Esophagus (tissue), 2 donors: ENCODE measurements around the gene MEAK7. TPM values are rescaled to one million over a fixed set of nuclear protein-coding genes. Genes with fewer than 3 reads are reported as not detected.

ENCODE experiments used
- H3K27ac ChIP-seq, 2 donors: one replicate each; pipeline ENCODE4 v1.5.1; 2013; ENCODE audit warnings: low read depth in 2 of 2, mild to moderate bottlenecking in 2 of 2, inconsistent platforms in 1 of 2, low read length in 1 of 2, moderate library complexity in 1 of 2
- H3K27me3 ChIP-seq, 2 donors: one replicate each; pipeline ENCODE4 v1.6.1; 2013; ENCODE audit warnings: low read length in 2 of 2, control low read depth in 1 of 2, mild to moderate bottlenecking in 1 of 2; ENCODE audit not compliant: insufficient read depth in 2 of 2, control insufficient read depth in 1 of 2
- H3K36me3 ChIP-seq, 2 donors: one replicate each; pipeline ENCODE4 v1.6.1; 2013; ENCODE audit warnings: low read length in 1 of 2; ENCODE audit not compliant: control insufficient read depth in 2 of 2, insufficient read depth in 2 of 2
- H3K4me1 ChIP-seq, 2 donors: one replicate each; pipeline ENCODE4 v1.6.1; 2013; ENCODE audit warnings: low read length in 1 of 2; ENCODE audit not compliant: control insufficient read depth in 2 of 2, insufficient read depth in 2 of 2
- H3K4me3 ChIP-seq, 2 donors: one replicate each; pipeline ENCODE4 v1.5.1; 2013; ENCODE audit warnings: low read length in 2 of 2, mild to moderate bottlenecking in 2 of 2, low read depth in 1 of 2, moderate library complexity in 1 of 2
- H3K9me3 ChIP-seq, 2 donors: one replicate each; pipeline ENCODE4 v1.6.1; 2013; ENCODE audit warnings: mild to moderate bottlenecking in 2 of 2, low read depth in 1 of 2, low read length in 1 of 2, moderate library complexity in 1 of 2; ENCODE audit not compliant: control insufficient read depth in 2 of 2, insufficient read depth in 1 of 2
- WGBS, 2 donors: extraction: QIAGEN DNeasy Blood & Tissue Kit; methylation state at CpG; one replicate each; pipeline ENCODE4 v1.1.7; 2013; 5-methylcytosine and 5-hydroxymethylcytosine counted together
- polyA plus RNA-seq, 2 donors: library from polyadenylated mRNA; stranded (reverse); fragments of 200-250 nt; gene quantifications; one replicate each; pipeline ENCODE4 v1.2.3, GENCODE V29; 2013
- donor health status: healthy with polysubstance abuse.
- donor health status: Bipolar disorder and iron deficiency.

The MEAK7 gene
- polyA plus RNA-seq, 2 donors = 9.5 to 13.8 TPM

- Histone ChIP-seq H3K9me3 (no peaks in the 10 kb centered on the region), H3K27me3 (no peaks in the 10 kb centered on the region), H3K4me3 (no peak overlapping the region), H3K36me3 (no peaks in the 10 kb centered on the region), H3K4me1 (peaks cover 0 to 2% of the 10 kb centered on the region in 2 donors), H3K27ac (peak overlapping the region; percentile 4 to 17)
- 68% methylated on average over 14 of the region's 14 CpGs for WGBS, 2 donors
These were observed 9.9 kb upstream of the MEAK7 start for GRCh38 chr16:84514295-84514873.

GRCh38 chr16:84513666-84514065 is 9.2 kb upstream of the MEAK7 start:
- H3K9me3 ChIP-seq = no peaks in the 10 kb centered on the region
- no peaks in the 10 kb centered on the region for H3K27me3 ChIP-seq
- H3K36me3 ChIP-seq = no peaks in the 10 kb centered on the region
- H3K4me3 ChIP-seq = no peak overlapping the region
- 76 to 80% methylated on average over 11 of the region's 11 CpGs for WGBS, 2 donors
- H3K27ac ChIP-seq = no peak overlapping the region
- peaks cover 0 to 2% of the 10 kb centered on the region in 2 donors for H3K4me1 ChIP-seq

- WGBS, 2 donors = 85 to 87% methylated on average over 10 of the region's 10 CpGs
- H3K27ac ChIP-seq = no peak overlapping the region
- peaks cover 0 to 2% of the 10 kb centered on the region in 2 donors for H3K4me1 ChIP-seq
- H3K27me3 ChIP-seq = no peaks in the 10 kb centered on the region
- no peaks in the 10 kb centered on the region for H3K9me3 ChIP-seq
- no peak overlapping the region for H3K4me3 ChIP-seq
- H3K36me3 ChIP-seq = no peaks in the 10 kb centered on the region
These were observed 8.7 kb upstream of the MEAK7 start for GRCh38 chr16:84513123-84513522.

GRCh38 chr16:84511831-84512230 is 7.4 kb upstream of the MEAK7 start:
- H3K9me3 ChIP-seq = no peaks in the 10 kb centered on the region
- no peak overlapping the region for H3K4me3 ChIP-seq
- no peaks in the 10 kb centered on the region for H3K36me3 ChIP-seq
- WGBS, 2 donors = 65 to 73% methylated on average over 13 of the region's 13 CpGs
- peaks cover 0 to 2% of the 10 kb centered on the region in 2 donors for H3K4me1 ChIP-seq
- H3K27ac ChIP-seq = no peak overlapping the region
- H3K27me3 ChIP-seq = no peaks in the 10 kb centered on the region

- H3K36me3 ChIP-seq = no peaks in the 10 kb centered on the region
- H3K9me3 ChIP-seq = no peaks in the 10 kb centered on the region
- WGBS, 2 donors = 8 to 10% methylated on average over 21 of the region's 21 CpGs
- peaks cover 0 to 2% of the 10 kb centered on the region in 2 donors for H3K4me1 ChIP-seq
- H3K27ac ChIP-seq = no peak overlapping the region
- no peak overlapping the region for H3K4me3 ChIP-seq
- H3K27me3 ChIP-seq = no peaks in the 10 kb centered on the region
These were observed 6.8 kb upstream of the MEAK7 start for GRCh38 chr16:84511180-84511800.

GRCh38 chr16:84509032-84509950 is 4.8 kb upstream of the MEAK7 start:
- Histone ChIP-seq H3K4me1 (peaks cover 0 to 13% of the 10 kb centered on the region in 2 donors), H3K27me3 (no peaks in the 10 kb centered on the region), H3K36me3 (no peaks in the 10 kb centered on the region), H3K4me3 (no peak overlapping the region), H3K27ac (no peak overlapping the region), H3K9me3 (no peaks in the 10 kb centered on the region)
- 78 to 85% methylated on average over 20 of the region's 20 CpGs for WGBS, 2 donors

GRCh38 chr16:84508502-84508901 is 4.0 kb upstream of the MEAK7 start:
- no peaks in the 10 kb centered on the region for H3K36me3 ChIP-seq
- H3K4me1 ChIP-seq = peaks cover 3 to 20% of the 10 kb centered on the region in 2 donors
- no peak overlapping the region for H3K4me3 ChIP-seq
- H3K9me3 ChIP-seq = no peaks in the 10 kb centered on the region
- H3K27me3 ChIP-seq = no peaks in the 10 kb centered on the region
- WGBS, 2 donors = 84 to 89% methylated on average over 8 of the region's 8 CpGs
- no peak overlapping the region for H3K27ac ChIP-seq

GRCh38 chr16:84507011-84507982 is 2.8 kb upstream of the MEAK7 start:
- Histone ChIP-seq H3K27ac (no peak overlapping the region), H3K4me3 (no peak overlapping the region), H3K36me3 (no peaks in the 10 kb centered on the region), H3K4me1 (peaks cover 3 to 21% of the 10 kb centered on the region in 2 donors), H3K9me3 (no peaks in the 10 kb centered on the region), H3K27me3 (no peaks in the 10 kb centered on the region)
- 75 to 78% methylated on average over 27 of the region's 27 CpGs for WGBS, 2 donors
